H1 (cell line): ENCODE data around the gene KRT3. TPM values are rescaled to one million over a fixed set of nuclear protein-coding genes. Genes with fewer than 3 reads are reported as not detected.

Experiments
- CTCF ChIA-PET: fragments of 300-600 bp; sonication (Branson Sonifier 250); formaldehyde crosslinking; loops from one replicate; lab custom pipeline; 2021; ENCODE audit not compliant: partially characterized antibody; lab: Charles Lee
- POLR2A ChIA-PET: fragments of 300-600 bp; sonication (Branson Sonifier 250); formaldehyde crosslinking; loops from one replicate; lab custom pipeline; 2021; ENCODE audit warnings: inconsistent platforms; ENCODE audit not compliant: partially characterized antibody; lab: Charles Lee
- DNase-seq, 2 experiments: peaks; one replicate each; pipeline versions ENCODE4 v3.0.0 to v3.0.0-alpha.2; 2010 to 2022; ENCODE audit warnings: low spot score in 2 of 2, low read depth in 1 of 2, mixed read lengths in 1 of 2
- FAIRE-seq: peaks from 2 replicates; lab custom pipeline; 2011; peaks lifted over from hg19 to GRCh38; lab: Jason Lieb, UNC
- H2AFZ ChIP-seq: 2 replicates; pipeline ENCODE4 v1.8.1; 2012; ENCODE audit warnings: low read length, inconsistent platforms
- H2AK5ac ChIP-seq: 2 replicates; pipeline ENCODE4 v1.6.1; 2013; ENCODE audit warnings: low read depth, low read length
- H2BK120ac ChIP-seq: replicated peaks from 2 replicates; pipeline ENCODE3; 2013; ENCODE audit warnings: low read depth, low read length, inconsistent platforms
- H2BK12ac ChIP-seq: 2 replicates; pipeline ENCODE4 v1.6.1; 2013; ENCODE audit warnings: low read depth, low read length
- H2BK15ac ChIP-seq: 2 replicates; pipeline ENCODE4 v1.6.1; 2013; ENCODE audit warnings: low read length
- H2BK20ac ChIP-seq: 2 replicates; pipeline ENCODE4 v1.6.1; 2013; ENCODE audit warnings: low read length
- H2BK5ac ChIP-seq: 2 replicates; pipeline ENCODE4 v1.6.1; 2013; ENCODE audit warnings: low read depth, low read length
- H3K14ac ChIP-seq: 2 replicates; pipeline ENCODE4 v1.6.1; 2013; ENCODE audit warnings: inconsistent platforms; ENCODE audit not compliant: insufficient read length
- H3K18ac ChIP-seq: 2 replicates; pipeline ENCODE4 v1.6.1; 2013; ENCODE audit warnings: low read length; ENCODE audit errors: extremely low read depth
- H3K23ac ChIP-seq: 2 replicates; pipeline ENCODE4 v1.6.1; 2013; ENCODE audit warnings: inconsistent platforms; ENCODE audit not compliant: insufficient read length
- H3K23me2 ChIP-seq: 2 replicates; pipeline ENCODE4 v1.6.1; 2013; ENCODE audit warnings: low read depth, low read length
- H3K27ac ChIP-seq: 2 replicates; pipeline ENCODE4 v1.6.1; 2011; ENCODE audit warnings: low read depth, low read length, inconsistent platforms
- H3K27me3 ChIP-seq, 4 experiments: replicated peaks in 1 of 4; 1 replicate in 1 of 4; 2 replicates in 3 of 4; pipeline versions ENCODE4 v1.6.1 to v1.8.1; 2011 to 2013; ENCODE audit warnings: low read length in 3 of 4, mild to moderate bottlenecking in 3 of 4, inconsistent platforms in 2 of 4, mixed read lengths in 2 of 4, moderate library complexity in 1 of 4; ENCODE audit not compliant: control insufficient read depth in 3 of 4, insufficient read depth in 3 of 4; ENCODE audit errors: extremely low read depth in 1 of 4
- H3K36me3 ChIP-seq, 4 experiments: 2 replicates each; pipeline versions ENCODE4 v1.6.1 to v1.8.1; 2011 to 2013; ENCODE audit warnings: mild to moderate bottlenecking in 4 of 4, low read length in 3 of 4, moderate library complexity in 2 of 4, control low read depth in 1 of 4, inconsistent platforms in 1 of 4; ENCODE audit not compliant: insufficient read depth in 4 of 4, control insufficient read depth in 2 of 4
- H3K4ac ChIP-seq: replicated peaks from 2 replicates; pipeline ENCODE3; 2013; ENCODE audit warnings: low read length, low read depth, mixed read lengths, inconsistent platforms; ENCODE audit not compliant: insufficient read length
- H3K4me1 ChIP-seq, 4 experiments: replicated peaks in 1 of 4; 1 replicate in 1 of 4; 2 replicates in 3 of 4; pipeline versions ENCODE4 v1.6.1 to v1.8.1; 2011 to 2013; ENCODE audit warnings: low read length in 3 of 4, inconsistent platforms in 2 of 4, mixed read lengths in 1 of 4; ENCODE audit not compliant: insufficient read depth in 4 of 4, control insufficient read depth in 3 of 4
- H3K4me2 ChIP-seq, 2 experiments: 2 replicates each; pipeline versions ENCODE4 v1.6.1 to v1.8.1; 2011 to 2013; ENCODE audit warnings: low read depth in 2 of 2, low read length in 2 of 2, control low read depth in 1 of 2, inconsistent platforms in 1 of 2, mild to moderate bottlenecking in 1 of 2; ENCODE audit not compliant: insufficient read depth in 1 of 2
- H3K4me3 ChIP-seq, 4 experiments: fragments of 200-600, 300-600 bp in 1 of 4; sonication (generic), shearing (Covaris generic), sonication (Bioruptor Twin) in 1 of 4; 2 replicates each; pipeline versions ENCODE4 v1.5.1 to v1.8.1; 2011 to 2016; ENCODE audit warnings: low read length in 4 of 4, low read depth in 3 of 4, control low read depth in 2 of 4, inconsistent platforms in 2 of 4, mild to moderate bottlenecking in 2 of 4, mixed read lengths in 1 of 4, moderate library complexity in 1 of 4; ENCODE audit not compliant: insufficient read depth in 2 of 4; ENCODE audit errors: extremely low read depth in 1 of 4
- H3K56ac ChIP-seq: replicated peaks from 2 replicates; pipeline ENCODE3; 2013; ENCODE audit warnings: low read depth, mild to moderate bottlenecking, mixed read lengths, low read length, inconsistent platforms; ENCODE audit not compliant: insufficient read length
- H3K79me1 ChIP-seq: 2 replicates; pipeline ENCODE4 v1.6.1; 2013; ENCODE audit warnings: low read depth, low read length, control low read depth
- H3K79me2 ChIP-seq, 2 experiments: 2 replicates each; pipeline versions ENCODE4 v1.6.1 to v1.8.1; 2012 to 2013; ENCODE audit warnings: low read length in 2 of 2, mild to moderate bottlenecking in 2 of 2, inconsistent platforms in 1 of 2; ENCODE audit not compliant: insufficient read depth in 2 of 2, control insufficient read depth in 1 of 2
- H3K9ac ChIP-seq, 4 experiments: replicated peaks in 1 of 4; 1 replicate in 1 of 4; 2 replicates in 3 of 4; pipeline versions ENCODE4 v1.6.1 to v1.8.1; 2011 to 2013; ENCODE audit warnings: low read depth in 3 of 4, low read length in 3 of 4, control low read depth in 2 of 4, mild to moderate bottlenecking in 2 of 4, moderate library complexity in 2 of 4, inconsistent platforms in 1 of 4; ENCODE audit errors: extremely low read depth in 1 of 4
- H3K9me3 ChIP-seq, 2 experiments: 2 replicates each; pipeline versions ENCODE4 v1.6.1 to v1.8.1; 2012 to 2013; ENCODE audit warnings: mild to moderate bottlenecking in 2 of 2, moderate library complexity in 2 of 2, control low read depth in 1 of 2, inconsistent platforms in 1 of 2, low read depth in 1 of 2, low read length in 1 of 2, mixed read lengths in 1 of 2; ENCODE audit not compliant: insufficient read depth in 2 of 2
- H4K20me1 ChIP-seq, 2 experiments: replicated peaks in 1 of 2; 2 replicates each; pipeline versions ENCODE3 to v1.8.1; 2011 to 2013; ENCODE audit warnings: inconsistent platforms in 2 of 2, low read length in 2 of 2, mild to moderate bottlenecking in 1 of 2; ENCODE audit not compliant: insufficient read depth in 2 of 2, control insufficient read depth in 1 of 2
- H4K5ac ChIP-seq: 2 replicates; pipeline ENCODE4 v1.6.1; 2013; ENCODE audit warnings: low read length, low read depth, mixed read lengths, inconsistent platforms; ENCODE audit not compliant: insufficient read length
- H4K8ac ChIP-seq: 2 replicates; pipeline ENCODE4 v1.8.0; 2013; ENCODE audit warnings: mild to moderate bottlenecking, moderate library complexity, low read length, inconsistent platforms; ENCODE audit not compliant: insufficient read depth; ENCODE audit errors: extremely low read depth
- H4K91ac ChIP-seq: replicated peaks from 2 replicates; pipeline ENCODE3; 2013; ENCODE audit warnings: low read length, mixed read lengths, inconsistent platforms; ENCODE audit not compliant: insufficient read length
- BACH1 ChIP-seq: IDR thresholded peaks from 2 replicates; pipeline ENCODE4 v1.6.1; 2012; ENCODE audit warnings: low read length, improper control_type of control experiment
- BCL11A ChIP-seq, 2 experiments: IDR thresholded peaks; one replicate each; pipeline ENCODE4 v1.6.1; 2011; ENCODE audit warnings: low read depth in 2 of 2, low read length in 2 of 2, mild to moderate bottlenecking in 2 of 2
- CBX5 ChIP-seq: fragments of 300-800, 300-1000 bp; sonication (generic); IDR thresholded peaks from 2 replicates; pipeline ENCODE4 v1.7.1; 2016; ENCODE audit warnings: antibody characterized with exemption, low read length, low read depth
- FOSL1 ChIP-seq: IDR thresholded peaks from 2 replicates; pipeline ENCODE4 v1.6.1; 2011; ENCODE audit warnings: mild to moderate bottlenecking, low read depth, low read length, moderate library complexity; ENCODE audit not compliant: insufficient read depth
- GTF2F1 ChIP-seq: IDR thresholded peaks from 2 replicates; pipeline ENCODE4 v1.6.1; 2012; ENCODE audit warnings: low read depth, low read length, improper control_type of control experiment, borderline replicate concordance
- HDAC2 ChIP-seq, 2 experiments: fragments of 300-600 bp in 1 of 2; sonication (generic) in 1 of 2; IDR thresholded peaks; 2 replicates each; pipeline ENCODE4 v1.6.1; 2011 to 2012; ENCODE audit warnings: low read depth in 2 of 2, low read length in 2 of 2, mild to moderate bottlenecking in 2 of 2, moderate library complexity in 2 of 2, borderline replicate concordance in 1 of 2, inconsistent platforms in 1 of 2
- HDAC6 ChIP-seq: IDR thresholded peaks from one replicate; pipeline ENCODE4 v1.7.1; 2012; ENCODE audit warnings: low read depth, mild to moderate bottlenecking, inconsistent platforms, low read length, moderate library complexity
- NRF1 ChIP-seq: IDR thresholded peaks from 2 replicates; pipeline ENCODE4 v1.6.1; 2011; ENCODE audit warnings: mild to moderate bottlenecking, low read depth, low read length, improper control_type of control experiment
- RAD21 ChIP-seq, 2 experiments: IDR thresholded peaks in 1 of 2; conservative IDR thresholded peaks in 1 of 2; 2 replicates each; pipeline ENCODE4 v1.6.1; 2011; ENCODE audit warnings: low read depth in 2 of 2, low read length in 2 of 2, improper control_type of control experiment in 1 of 2, inconsistent platforms in 1 of 2, mild to moderate bottlenecking in 1 of 2, moderate library complexity in 1 of 2
- RFX5 ChIP-seq: IDR thresholded peaks from 2 replicates; pipeline ENCODE4 v1.6.1; 2011; ENCODE audit warnings: low read depth, low read length, improper control_type of control experiment, borderline replicate concordance
- SP1 ChIP-seq: IDR thresholded peaks from 2 replicates; pipeline ENCODE4 v1.6.1; 2011; ENCODE audit warnings: low read depth, low read length
- TBP ChIP-seq: IDR thresholded peaks from 2 replicates; pipeline ENCODE4 v1.6.1; 2011; ENCODE audit warnings: low read depth, low read length, improper control_type of control experiment
- TCF12 ChIP-seq: IDR thresholded peaks from 2 replicates; pipeline ENCODE4 v1.6.1; 2011; ENCODE audit warnings: low read depth, mild to moderate bottlenecking, low read length
- TEAD4 ChIP-seq: IDR thresholded peaks from 2 replicates; pipeline ENCODE4 v1.6.1; 2012; ENCODE audit warnings: low read depth, low read length, inconsistent platforms, mixed read lengths
- ZNF274 ChIP-seq: IDR thresholded peaks from 2 replicates; pipeline ENCODE4 v1.7.0; 2012; ENCODE audit warnings: low read length, borderline replicate concordance; ENCODE audit errors: extremely low read depth
- polyA plus RNA-seq, 7 experiments: library from polyadenylated mRNA; depleted of rRNA in 3 of 7; stranded (reverse) in 5 of 7; unstranded in 2 of 7; fragments of >200 nt in 5 of 7; fragments of 200-250 nt in 2 of 7; gene quantifications; 1 replicate in 5 of 7; 2 replicates in 1 of 7; 4 replicates in 1 of 7; pipeline versions ENCODE4 v1.2.1 to v1.2.3, GENCODE V29; 2011 to 2013; ENCODE audit warnings: missing spikeins in 2 of 7, mixed read lengths in 2 of 7
- total RNA-seq: library from RNA; stranded (reverse); fragmentation: NEBNext Ultra II Directional; extraction: Animal tissue kit (Norgen Biotek cat#: 25700); gene quantifications from 2 replicates; pipeline ENCODE4 v1.2.1, GENCODE V29; 2021
- TF ChIP-seq, protein P1 (sequence below): IDR thresholded peaks from 2 replicates; pipeline ENCODE4 v1.6.1; 2012; ENCODE audit warnings: inconsistent platforms

KRT3 gene
- total and polyA plus RNA-seq, 2 of the 8 experiments (the other 6 are each of a cell fraction or from before 2014, with no cell fraction given) = not detected

DNA sequence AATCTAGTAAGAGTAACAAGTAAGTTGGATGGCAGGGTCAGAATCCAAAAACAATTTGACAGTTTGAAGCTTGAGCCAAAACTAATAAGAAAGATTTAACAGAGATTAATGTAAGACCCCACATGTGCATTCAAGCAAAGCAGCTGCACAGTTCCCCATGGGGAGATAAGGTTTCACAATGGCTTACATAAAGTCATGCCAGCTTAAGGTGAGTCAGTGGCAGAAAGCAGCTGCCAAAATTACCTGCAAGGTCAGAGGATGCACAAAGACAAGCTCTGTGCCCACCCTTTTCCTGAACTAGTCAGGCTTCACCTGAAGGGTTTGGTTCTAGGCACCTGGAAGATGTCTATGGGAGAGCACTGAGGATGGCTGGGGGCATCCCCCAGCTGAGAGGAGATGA is 56.0 kb downstream of the KRT3 start:
- H3K4me1 ChIP-seq = no peaks in the 10 kb centered on the region
- no peak overlapping the region for H2BK12ac ChIP-seq
- ChIA-PET POLR2A (interaction anchor here (0.6 kb wide), 1 partner anchor 281 kb away, joined by 3 read pairs; no protein-coding TSS in a partner anchor), CTCF (interaction anchor here (0.6 to 1.3 kb wide), 5 partner anchors 23 to 139 kb away, joined by 3 to 5 read pairs (median 3); no protein-coding TSS in a partner anchor)
- no peak for FAIRE-seq
- H3K23me2 ChIP-seq = no peaks in the 10 kb centered on the region
- no peak overlapping the region for H3K4me2 ChIP-seq
- no peak overlapping the region for H4K8ac ChIP-seq
- H3K27ac ChIP-seq = no peak overlapping the region
- no peak overlapping the region for H2AFZ ChIP-seq
- H2BK120ac ChIP-seq = no peak overlapping the region
- H3K9me3 ChIP-seq = peaks cover 0 to 3% of the 10 kb centered on the region in 2 experiments; a peak in 1 of 4 replicates
- H3K79me2 ChIP-seq = no peaks in the 10 kb centered on the region
- no peak overlapping the region for H3K23ac ChIP-seq
- no peak overlapping the region for H2BK5ac ChIP-seq
- no peak overlapping the region for H3K9ac ChIP-seq
- H3K18ac ChIP-seq = no peak overlapping the region
- no peaks in the 10 kb centered on the region for H3K36me3 ChIP-seq
- H4K91ac ChIP-seq = no peak overlapping the region
- H4K5ac ChIP-seq = no peak overlapping the region
- no peak overlapping the region for H2BK20ac ChIP-seq
- no peaks in the 10 kb centered on the region for H4K20me1 ChIP-seq
- H2BK15ac ChIP-seq = no peak overlapping the region
- H3K14ac ChIP-seq = no peak overlapping the region
- H3K79me1 ChIP-seq = no peaks in the 10 kb centered on the region
- H3K4ac ChIP-seq = no peak overlapping the region
- no peak overlapping the region for H3K4me3 ChIP-seq
- DNase-seq = no peak
- no peak overlapping the region for H3K56ac ChIP-seq
- H2AK5ac ChIP-seq = no peak overlapping the region
- no peaks in the 10 kb centered on the region for H3K27me3 ChIP-seq
- no peak for TF ChIP-seq NRF1
- TF ChIP-seq TEAD4 = no peak
- TF ChIP-seq SP1 = no peak
- TF ChIP-seq BACH1 = no peak
- TF ChIP-seq GTF2F1 = no peak
- no peak for TF ChIP-seq CBX5
- no peak for TF ChIP-seq TBP
- TF ChIP-seq HDAC2 (IDR thresholded peaks at IDR 0.05; ENCODE audit: borderline replicate concordance in 1 of 2, low read depth in 2 of 2, low read length in 2 of 2) = no peak
- no peak for TF ChIP-seq BCL11A (IDR thresholded peaks at IDR 0.05; ENCODE audit: low read depth in 2 of 2, low read length in 2 of 2)
- no peak for TF ChIP-seq RAD21 (IDR thresholded peaks at IDR 0.05 in 1 of 2, conservative IDR thresholded peaks at IDR 0.05 in 1 of 2; ENCODE audit: low read depth in 2 of 2, low read length in 2 of 2)
- no peak for TF ChIP-seq TCF12
- TF ChIP-seq ZNF274 = no peak
- TF ChIP-seq HDAC6 = no peak
- no peak for TF ChIP-seq RFX5
- TF ChIP-seq FOSL1 = no peak
- TF ChIP-seq, protein P1, sequence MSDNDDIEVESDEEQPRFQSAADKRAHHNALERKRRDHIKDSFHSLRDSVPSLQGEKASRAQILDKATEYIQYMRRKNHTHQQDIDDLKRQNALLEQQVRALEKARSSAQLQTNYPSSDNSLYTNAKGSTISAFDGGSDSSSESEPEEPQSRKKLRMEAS = no peak
